ENCODE data around the gene BANP.

Gene BANP

DNA sequence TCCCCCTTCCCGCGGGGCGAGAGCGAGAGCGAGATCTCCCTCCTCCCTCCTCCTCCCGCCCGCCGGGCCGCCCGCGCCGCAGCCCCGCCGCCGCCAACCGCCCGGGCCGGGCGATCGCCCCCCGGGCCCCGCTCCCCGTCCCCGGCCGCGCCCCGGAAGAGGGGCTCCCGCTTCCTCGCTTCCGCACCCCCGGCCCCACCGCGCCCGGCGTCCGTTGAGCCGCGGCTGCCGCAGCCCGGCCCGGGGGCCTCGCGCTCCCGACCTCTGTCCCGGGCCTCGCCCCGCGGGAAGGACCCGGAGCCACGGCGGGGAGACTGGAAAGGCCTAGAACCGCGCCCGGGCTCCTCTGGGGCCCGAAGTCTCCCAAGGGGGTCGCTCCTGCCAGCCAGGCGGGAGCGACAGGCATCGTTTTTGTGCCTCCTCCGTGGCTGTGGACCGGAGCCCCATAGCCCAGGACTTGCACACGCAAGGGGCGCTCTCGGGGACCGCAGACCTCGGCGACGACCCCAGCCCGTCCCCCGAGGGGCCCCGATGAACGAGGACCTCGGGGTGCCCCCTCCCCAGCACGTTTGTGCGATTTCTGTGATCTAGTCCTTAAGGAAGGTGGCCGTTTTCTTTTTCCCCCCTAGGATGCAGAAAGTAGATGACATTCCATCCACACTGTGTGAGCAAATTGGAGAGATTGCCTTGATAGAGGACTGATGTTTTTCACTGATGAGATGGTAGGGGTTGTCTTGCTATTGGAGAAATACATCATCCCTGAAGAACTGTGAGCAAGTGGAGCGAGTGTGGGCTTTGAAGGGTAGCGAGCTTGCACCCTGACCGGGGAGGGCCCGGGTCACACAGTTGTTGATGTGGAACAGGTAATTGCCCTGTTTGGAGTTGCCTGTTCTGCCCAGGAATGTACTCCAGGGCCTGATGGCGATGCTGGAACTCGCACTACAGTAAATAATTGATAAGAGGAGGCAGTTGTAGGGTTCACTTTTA lies 611 bp downstream of the BANP start:
- DNase-seq (ENCODE audit: low spot score): no peak

DNA sequence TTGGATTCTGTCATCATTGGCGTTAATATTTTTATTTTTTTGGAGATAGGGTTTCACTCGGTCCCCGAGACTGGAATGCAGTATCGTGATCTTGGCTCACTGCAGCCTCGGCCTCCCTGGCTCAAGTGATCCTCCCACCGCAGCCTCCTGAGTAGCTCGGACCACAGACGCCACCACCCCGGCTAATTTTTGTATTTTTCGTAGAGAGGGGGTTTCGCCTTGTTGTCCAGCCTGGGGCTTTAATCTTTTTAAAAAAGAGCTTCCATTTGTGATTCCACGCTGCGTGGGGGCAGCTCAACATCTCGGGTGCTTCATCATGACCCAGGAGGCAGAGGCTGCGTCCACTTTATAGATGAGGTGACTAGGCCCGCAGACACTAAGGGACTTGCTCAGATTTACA lies 1.5 kb downstream of the BANP start:
- DNase-seq (ENCODE audit: low spot score): no peak

DNA sequence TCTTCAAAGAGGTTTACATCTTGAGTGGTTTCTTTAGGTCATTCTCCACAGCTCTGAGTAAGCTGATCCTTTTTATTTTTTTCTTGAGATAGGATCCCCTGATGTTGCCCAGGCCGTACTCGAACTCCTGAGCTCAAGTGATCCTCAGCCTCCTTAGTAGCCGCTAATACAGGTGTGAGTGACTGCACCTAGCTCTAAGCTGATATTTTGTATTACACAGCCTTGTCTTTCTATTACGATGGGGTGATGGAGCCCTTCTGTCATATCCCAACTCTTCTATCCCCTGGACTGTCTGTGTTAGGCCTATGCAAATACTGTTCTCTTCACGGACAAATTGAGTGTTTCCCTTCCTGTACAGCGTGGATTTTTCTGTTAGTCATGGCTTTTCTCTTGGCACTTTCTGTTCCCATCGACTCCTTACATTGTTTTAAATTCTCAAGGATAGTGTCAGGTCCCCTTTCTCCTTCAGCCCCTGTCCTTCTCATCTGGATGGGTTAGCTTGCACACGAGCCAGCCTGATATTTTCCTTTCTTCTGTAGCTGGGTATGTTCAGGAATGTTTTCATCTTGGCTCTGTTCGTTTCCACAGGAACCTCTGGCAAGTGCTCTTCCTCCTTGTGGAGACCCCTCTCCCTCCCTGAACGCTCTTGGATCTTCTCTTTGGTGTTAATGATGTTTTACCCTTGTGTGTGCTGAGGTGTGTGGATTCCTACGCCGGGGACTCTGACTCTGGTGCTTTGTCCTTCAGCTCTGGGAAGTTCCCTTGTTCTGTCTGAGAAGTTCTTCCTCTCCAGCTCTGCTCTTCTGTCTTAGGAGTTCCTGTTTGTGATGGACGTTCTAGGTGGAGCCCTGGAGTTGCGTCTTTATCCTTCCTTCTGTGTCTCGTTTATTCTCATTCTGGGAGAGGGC lies 2.3 kb downstream of the BANP start:
- no peak for DNase-seq (ENCODE audit: low spot score)

DNA sequence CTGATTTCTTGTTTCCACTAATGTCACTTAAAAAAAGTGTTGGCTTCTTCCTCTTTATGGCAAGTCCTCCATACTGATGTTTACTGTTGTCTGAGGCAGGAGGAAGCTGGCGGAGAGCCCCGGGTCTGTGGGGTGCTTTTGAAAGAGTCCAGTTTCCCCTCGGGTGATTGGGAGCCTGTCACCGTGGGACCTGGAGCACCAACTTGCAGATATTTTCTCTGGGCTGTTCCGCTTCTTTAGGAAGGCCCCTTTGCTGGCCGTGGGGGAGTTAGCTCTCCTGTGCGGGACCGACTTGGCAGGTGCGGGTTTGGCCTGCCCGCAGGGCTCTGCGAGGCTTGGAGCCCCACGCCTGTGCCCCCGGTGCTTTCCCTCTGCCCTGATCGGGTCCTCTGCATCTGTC lies 3.1 kb downstream of the BANP start:
- no peak for DNase-seq (ENCODE audit: low spot score)

DNA sequence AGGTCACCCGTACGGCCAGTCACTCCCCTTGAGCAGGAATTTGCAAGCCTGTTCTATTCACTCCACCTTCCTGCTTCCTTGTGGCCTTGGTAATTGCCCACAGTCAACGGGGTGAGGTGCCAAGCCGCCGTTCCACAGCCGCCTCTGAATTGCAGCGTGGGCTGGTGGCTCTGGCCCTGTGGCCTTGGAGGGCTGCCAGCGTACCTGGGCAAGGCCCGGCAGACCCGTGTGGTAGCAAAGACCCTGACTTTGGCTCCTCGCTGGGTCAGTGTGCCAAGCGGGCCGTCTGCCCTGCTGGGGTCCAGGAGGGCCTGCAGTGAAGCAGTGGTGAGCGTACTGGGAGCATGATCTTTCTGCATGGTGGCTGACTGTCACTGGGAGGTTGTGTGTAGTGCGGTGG lies 3.6 kb downstream of the BANP start:
- DNase-seq (ENCODE audit: low spot score): no peak

DNA sequence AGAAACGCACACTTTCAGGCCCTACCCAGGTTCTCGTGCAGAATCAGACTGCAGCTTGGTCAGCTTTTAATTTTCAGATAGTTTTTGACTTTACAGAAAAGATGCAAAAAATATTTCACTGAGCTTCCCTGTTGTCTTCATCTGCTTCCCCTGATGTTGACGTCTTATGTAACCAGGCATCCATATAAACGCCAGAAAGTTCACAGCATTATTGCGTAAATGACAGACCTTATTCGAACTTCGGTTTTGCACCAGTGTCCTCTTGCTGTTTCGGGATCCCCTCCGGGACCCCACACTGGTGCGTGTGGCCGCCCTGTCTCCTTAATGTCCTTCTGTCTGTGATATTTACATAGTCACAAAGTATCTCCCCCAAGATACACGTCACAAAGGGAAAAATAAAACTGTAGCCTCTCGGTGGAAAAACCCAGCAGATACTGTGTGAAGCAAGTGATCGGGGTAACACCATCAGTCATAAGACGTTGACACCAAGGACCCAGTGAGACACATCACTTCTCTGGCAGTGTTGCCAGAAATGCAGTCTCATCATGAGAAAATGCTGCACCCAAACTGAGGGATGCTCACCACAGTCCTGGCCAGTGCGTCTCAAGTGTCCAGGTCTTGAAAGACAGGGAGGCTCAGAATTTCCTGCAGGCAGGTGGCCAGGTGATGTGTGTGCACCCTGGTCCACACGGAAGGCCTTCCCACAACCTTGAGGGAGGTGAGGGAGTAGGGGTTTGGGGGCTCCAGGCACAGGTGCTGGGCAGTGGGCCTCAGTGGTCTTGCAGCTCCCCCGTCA lies 4.3 kb downstream of the BANP start:
- no peak for DNase-seq (ENCODE audit: low spot score)

DNA sequence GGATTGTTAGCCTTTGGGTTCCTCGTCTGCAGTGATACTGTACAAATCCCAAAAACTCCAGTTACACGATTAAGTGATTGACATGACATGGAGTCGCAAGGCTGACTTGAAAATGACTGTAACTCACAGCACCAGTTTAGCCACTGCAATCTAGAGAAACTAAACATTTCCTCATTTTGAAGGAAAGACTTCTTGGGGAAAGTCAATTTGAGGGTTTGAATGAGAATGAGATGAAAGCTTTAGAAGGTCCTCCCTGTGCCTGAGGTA lies 4.8 kb downstream of the BANP start:
- DNase-seq (ENCODE audit: low spot score): no peak

DNA sequence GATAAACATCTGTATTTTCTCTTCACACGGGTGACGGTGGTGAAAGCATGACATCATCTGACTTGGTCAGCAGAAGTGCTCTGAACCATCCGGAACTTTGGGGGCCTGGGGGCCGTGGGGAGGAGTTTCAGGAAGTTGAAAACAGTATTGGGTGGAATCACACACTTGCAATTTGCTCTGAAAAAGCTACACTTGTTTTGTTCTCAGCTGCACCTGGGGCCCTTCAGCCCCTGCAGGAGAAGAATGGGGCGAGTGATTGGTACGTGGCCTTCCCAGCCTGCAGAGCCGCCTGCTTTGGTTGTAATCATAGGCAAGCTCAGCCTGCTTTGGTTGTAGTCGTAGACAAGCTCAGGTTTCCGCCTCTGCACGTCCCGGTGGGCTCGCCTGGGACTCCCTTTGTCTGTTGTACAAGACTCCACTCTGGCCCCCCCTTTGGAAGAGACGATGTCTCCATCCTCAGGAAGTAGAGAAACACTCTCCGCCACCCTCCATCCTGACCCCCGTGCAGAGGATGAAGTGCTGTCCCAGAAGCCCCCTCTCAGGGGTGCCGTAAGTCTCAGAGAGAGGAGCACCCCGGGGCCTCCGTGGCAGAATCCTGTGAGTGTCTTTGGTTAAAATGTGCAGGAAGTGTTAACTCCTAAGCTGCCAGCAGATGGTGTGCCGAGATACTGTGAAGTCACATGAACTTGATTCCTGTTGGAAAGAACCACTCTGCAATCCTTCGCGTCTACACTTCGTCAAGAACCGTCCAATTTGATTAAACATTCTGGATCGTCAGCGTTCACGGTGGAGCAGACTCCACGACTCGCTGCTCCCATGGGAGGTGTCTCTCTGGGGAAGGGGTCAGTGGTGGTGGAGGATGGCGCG lies 5.4 kb downstream of the BANP start:
- DNase-seq (ENCODE audit: low spot score): no peak

DNA sequence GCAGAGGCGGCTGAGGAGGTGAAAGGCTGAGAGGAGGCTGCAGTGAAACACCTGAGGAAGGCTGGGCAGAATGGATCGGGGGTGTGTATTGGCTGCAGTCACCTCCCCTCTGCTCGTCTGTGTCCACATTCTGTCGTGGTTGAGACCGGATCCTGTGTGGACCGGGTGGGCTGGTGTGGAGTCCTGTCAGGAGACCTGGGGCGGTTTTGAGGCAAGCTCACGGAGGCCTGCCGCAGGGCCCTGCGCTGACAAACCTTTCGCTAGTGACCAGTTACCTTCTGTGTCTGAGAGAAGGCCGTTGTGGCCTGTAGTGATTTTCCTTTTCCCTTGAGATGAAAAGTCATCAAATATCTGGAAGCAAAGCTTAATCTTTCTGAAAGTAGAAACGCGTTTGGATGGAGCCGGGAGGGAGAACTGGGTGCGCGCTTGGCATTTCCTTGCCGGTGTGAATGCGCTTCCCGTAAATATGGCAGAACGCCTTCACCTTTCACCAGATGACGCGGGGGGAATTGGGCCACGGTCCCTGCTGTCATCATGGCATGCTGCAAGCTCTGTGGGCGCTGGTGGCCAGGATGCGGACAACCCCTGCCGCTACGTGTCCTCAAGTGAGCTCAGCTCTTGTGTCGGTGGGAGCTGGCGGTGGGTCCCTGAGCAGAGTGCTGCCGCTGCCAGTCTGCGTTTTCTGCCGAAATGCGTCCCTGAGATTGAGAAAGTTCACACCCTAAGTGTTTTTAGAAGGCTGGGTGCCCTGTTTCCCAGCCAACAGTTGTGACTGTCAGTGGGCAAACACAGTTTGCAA lies 6.3 kb downstream of the BANP start:
- no peak for DNase-seq (ENCODE audit: low spot score)

DNA sequence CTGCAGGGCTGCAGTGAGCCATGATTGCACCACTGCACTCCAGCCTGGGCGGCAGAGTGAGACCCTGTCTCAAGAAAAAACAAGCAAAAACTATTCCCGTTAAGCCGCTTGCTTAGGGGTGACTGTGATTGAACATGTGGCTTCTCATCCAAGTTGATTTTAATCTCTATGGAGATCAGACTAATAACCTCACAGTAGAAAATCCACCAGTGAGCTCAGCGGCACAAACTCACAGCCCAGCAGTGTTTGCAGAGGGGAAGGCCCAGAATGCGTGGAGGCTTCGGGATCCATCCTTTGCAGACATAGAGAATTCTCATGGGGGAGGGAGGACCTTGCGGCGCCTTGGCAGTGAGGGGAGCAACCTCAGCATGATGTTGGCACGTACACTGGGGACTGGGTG lies 7.4 kb downstream of the BANP start:
- no peak for DNase-seq (ENCODE audit: low spot score)

DNA sequence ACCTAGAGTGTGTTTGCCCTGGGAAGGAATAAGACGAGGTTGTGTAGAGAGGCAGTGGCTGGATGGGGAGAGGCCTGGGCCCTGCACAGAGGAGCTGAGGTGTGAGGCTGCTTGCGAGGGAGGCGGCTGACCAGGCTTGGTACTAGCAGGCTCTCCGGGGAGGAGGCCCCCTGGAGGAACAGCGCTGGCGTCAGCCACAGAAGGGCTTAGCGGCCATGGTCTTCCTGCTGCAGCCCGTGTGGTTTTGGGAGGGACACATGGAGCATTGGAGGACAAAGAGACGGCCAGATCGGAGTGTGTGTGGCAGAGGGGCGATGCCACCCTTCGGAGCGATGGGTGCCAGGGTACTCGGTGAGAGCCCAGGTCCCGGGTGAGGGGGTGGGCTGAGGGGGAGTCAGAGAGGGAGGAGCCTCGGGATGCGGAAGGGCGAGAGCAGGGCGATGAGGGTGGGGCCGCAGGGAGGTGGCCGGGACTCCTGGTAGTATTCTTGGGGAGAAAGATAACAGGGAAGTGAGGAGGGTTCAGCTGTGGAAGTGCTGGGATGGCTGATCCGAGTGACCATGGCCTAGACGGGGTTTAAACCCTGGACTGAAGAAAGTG lies 8.3 kb downstream of the BANP start:
- no peak for DNase-seq (ENCODE audit: low spot score)

DNA sequence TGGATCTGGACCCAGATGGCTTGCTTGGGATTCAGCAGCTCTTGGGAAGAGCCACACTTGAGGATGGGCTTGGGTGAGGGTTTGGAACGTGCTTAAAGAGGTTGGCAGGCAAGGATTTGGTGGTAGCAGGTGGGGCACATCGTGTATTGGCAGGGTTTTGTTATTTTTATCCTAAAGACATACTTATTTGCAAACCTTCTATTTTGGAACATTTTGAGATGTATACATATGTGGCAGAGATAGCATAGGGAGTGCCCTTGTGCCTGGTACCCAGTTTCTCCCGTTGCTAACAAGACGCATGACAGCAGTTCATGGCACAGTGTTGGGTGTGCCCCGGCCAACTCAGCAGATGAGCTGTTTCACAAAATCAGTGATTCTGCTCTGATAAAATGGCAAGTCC lies 9.1 kb downstream of the BANP start:
- no peak for DNase-seq (ENCODE audit: low spot score)

DNA sequence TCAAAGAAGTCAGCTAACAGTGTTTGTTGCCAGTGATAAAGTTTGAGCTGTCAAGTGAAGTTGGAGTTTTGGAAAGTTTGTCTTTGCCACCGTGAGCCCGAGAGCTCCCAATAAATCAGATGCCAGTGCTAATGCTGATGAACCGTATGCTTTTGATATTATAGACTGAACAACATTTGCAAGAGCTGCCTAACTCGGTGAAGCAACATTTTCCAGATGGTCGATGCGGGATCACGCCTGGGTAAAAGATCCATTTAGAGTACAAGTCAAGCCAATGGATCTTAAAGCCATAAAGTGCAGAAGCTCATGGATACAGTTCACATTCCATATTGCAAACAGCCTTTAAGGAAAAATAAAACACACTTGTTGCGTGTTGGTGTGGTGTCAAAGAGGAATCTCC lies 9.6 kb downstream of the BANP start:
- DNase-seq (ENCODE audit: low spot score): no peak

DNA sequence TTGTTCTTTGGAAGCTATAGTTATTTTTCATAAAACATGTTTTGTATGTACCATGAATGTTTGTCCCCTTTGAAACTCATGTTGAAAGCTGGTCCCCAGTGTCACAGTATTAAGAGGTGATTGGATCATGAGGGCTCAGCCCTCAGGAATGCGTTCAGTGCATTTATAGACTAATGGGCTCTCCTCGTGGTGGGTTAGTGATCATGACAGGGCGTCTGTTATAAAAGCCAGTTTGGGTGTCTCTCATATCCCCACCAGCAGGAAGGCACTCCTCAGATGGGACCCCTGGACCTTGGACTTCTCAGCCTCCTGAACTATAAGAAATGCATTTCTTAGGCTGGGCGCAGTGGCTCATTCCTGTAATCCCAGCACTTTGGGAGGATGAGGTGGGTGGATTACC lies 10.4 kb downstream of the BANP start:
- DNase-seq (ENCODE audit: low spot score): no peak

DNA sequence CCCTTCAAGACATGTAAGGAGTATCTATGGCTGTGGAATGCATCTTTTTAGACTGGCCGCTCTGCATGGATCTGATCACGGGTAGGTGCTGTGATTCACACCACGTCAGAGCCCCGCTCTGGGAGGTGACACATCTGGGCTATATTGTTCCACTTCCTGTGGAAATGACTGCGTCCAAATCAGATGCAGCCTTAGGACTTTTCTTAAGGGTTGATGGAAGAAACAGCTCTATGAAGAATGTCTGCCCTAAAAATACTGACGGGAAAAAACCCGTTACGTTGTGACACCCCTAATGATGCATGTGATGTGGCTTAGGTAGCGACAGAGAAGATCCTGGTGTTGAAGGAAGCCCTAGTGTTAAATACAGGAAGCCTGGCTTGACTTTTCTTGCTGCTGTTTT lies 12.2 kb downstream of the BANP start:
- no peak for DNase-seq (ENCODE audit: low spot score)

DNA sequence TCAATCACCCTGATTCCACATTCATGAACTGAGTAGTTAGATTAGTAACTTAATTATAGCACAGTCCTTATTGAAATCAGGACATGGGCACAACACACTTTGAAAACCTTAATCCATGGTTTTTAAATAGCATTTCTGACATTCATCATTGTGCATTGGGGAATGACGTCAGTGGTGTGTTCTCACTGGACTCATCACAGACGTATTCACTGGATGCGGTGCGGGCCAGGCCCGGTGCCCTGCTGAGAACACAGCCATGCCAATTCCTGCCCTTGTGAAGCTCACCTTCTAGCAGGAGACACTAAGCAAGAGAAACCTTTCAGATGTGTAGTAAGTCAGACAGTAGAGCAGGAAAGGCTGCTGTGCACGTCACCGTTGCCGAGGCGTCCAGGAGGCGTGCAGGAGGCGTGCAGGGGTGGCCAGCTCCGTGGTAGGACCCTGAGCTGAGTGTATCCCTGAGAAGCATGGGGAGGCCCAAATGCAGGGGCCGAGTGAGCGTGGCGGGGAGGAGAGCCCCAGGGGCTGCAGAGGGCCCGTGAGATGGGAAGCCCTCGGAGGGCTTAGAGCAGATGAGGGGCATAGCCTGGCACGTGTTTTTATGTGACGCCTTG lies 12.9 kb downstream of the BANP start:
- no peak for DNase-seq (ENCODE audit: low spot score)

DNA sequence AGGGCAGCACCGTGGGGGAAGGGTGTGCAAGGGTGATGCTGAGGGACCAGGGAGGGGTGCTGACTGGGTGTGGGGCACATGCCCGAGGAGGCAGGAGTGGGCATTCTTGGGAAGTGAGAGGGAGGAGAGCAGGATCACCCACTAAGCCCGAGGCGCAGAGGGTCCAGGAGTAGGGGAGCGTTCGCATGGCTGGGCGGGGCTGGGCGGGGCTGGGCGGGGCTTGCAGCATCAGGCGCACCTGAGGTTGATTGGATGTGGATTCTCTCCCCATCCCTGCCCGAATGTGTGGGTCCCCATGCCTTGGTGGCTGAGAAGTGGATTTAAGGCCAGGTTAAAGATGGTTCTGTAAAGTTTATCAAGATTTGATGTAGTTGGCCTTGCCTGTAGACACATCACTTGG lies 14.2 kb downstream of the BANP start:
- DNase-seq (ENCODE audit: low spot score): no peak

DNA sequence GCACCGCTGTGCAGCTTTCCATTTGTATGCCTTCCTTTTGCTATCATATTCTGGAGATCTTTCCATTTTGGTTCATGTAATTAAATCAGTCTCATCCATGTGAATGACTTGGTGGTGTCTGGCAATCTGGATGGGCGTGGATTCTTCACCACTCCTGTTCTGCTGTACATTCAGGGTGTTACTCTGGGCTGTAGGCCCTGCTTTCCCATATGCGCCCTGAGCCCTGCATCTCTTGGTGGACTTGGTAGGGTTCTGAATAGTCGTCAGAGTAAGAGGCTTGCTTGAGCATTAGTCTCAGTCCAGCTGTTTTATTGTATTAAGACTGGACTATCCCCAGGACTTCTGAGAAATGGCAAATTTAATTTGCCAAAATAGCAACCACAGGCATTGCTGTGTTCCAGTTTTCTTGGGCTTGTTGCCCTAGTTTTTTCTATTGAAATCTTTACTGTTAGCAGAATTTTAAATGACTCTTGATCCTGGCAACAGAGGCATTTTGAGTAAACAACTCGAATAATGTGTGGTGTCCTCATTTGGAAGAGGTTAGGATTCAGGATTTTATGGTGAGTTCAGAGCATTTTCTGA lies 14.9 kb downstream of the BANP start:
- no peak for DNase-seq (ENCODE audit: low spot score)

DNA sequence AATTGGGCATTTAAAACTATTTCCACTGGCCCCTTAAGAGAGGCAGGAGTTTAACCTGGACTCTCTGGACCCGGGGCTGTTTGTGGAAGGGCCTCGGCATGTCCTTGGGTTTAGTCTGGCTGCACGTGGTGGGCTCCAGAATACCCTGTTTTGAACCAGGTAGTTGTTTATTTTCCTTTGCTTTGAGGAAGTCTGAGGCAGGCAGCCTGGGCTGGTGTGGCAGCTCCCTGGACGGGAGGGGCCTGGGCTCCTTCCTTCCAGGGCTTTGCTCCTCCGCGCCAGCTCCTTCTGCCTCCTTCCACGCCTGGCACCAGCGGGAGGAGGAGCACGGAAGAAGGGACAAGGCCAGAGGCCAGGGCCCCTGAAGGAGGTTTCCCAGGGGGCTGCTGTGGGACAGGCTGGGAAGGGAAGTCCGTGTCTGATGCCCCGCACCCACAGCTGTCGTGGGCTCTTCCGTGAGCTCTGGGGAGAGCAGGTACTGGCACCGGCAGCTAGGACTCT lies 15.5 kb downstream of the BANP start:
- DNase-seq (ENCODE audit: low spot score): no peak

Measured in LoVo (cell line).